Measurements from ENCODE around the gene KRTDAP.
A peak's percentile ranks its signal among the peaks of the same experiment; 100 is the strongest.
"Not testable (repeated sequence)": the region's sequence is repeated elsewhere in the genome, so short reads cannot be mapped to it uniquely, and the experiment has no call there.

The KRTDAP gene

GRCh38 chr19:35483089-35483488 lies 7.2 kb downstream of the KRTDAP start:
- DNase-seq: no peak

DNA sequence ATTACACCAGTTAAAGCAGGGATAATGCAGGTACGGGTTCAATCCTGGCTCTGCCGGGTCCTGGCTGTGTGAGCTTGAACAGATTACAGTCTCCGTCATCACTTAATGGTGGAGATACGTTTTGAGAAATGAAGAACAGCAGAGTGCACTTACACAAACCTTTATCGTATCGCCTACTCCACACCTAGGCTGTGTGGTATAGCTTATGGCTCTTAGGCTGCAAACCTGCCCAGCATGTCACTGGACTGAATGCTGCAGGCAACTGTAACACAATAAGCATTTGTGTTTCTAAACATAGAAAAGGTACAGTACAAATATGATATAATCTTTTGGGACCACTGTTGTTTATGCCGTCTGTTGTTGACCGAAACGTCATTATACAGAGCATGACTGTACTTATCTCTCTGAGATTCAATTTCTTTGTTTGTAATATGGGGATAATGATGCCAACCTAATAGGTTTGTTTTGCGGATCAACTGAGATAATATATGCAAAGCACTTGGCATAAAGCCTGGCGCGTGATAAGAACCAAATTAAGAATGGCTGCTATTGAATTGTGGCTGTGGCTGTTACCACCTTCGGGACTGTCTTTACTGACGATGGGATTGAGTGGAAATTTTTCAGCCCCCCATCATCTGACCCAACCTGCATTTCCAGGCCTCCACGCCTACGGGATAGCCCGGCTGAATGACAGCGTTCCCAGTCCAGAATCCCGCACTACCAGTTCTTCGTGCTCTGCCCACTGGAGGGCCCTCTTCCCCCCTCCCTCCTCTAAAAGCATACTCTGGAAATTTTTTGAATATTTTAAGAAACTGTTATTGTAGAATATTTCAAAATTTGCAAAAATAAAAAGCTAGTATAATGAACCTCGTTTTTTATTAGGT lies 11.2 kb downstream of the KRTDAP start:
- DNase-seq: no peak

- DNase-seq: no peak
Measured at GRCh38 chr19:35476149-35476548, 14.1 kb downstream of the KRTDAP start.

DNA sequence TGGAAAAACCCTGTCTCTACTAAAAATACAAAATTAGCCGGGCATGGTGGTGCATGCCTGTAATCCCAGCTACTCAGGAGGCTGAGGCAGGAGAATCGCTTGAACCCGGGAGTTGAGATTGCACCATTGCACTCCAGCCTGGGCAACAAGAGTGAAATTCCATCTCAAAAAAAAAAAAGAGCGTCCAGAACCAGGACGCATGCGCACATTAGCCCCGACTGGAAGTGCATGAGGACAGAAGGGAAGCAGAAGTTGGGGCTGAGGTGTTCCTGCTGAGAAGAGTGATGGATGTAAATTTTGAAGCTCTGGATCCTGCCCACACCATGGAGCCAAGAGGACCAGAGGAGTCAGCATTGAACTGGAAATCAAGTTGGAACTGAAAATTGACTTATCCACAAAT lies 15.7 kb downstream of the KRTDAP start:
- DNase-seq: not testable (repeated sequence)

DNA sequence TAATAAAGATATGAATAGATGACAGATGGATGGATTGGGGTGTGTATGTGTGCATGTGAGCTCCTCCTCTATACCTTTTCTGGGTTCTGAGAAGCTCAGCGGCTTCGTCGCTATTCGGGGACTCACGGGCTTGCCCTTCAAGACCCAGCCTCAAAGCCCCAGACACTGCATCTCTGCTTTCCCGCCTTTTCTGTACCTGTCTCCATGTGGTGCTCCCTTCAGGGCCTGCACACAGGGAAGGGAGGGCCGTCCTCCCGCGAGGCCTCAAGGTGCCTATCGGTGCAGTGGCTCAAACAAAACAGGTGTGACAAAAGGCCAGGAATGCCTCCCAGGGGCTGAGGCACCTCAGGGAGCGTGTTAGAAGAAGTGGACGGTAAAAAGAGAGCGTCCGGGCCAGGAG lies 16.2 kb downstream of the KRTDAP start:
- DNase-seq: no peak

DNA sequence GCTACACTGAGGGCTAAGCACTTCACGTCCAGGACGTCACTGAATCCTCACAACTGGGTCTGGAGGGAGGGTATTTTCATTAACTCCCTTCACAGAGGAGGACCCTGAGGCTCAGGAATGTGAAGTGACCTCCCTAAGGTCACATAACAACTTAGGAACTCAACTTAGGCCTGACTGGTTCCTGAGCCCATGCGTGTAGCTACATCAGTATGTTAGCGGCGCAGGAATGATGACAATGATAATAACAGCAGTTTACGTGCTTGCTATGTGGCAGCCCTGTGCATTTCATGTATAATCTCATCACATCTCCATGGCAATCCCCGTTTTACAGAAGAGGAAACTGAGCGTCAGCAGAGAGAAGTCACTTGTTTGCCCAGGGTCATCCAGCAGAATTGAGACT lies 18.3 kb downstream of the KRTDAP start:
- DNase-seq: no peak

DNA sequence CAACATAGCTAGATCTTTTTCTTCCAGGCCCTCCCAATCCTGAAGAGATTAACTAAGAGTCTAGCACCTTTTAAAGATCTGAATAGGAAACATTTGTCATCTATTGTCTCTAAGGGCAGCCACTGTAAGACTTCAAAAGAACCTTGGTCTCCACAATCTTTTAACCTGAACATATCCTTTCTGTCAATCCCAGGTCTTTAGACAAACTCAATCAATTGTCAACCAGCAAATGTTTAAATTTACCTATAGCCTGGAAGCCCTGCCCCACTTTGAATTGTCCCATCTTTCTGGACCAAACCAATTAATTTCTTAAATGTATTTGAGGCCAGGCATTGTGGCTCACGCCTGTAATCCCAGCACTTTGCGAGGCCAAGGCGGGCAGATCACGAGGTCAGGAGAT lies 19.2 kb downstream of the KRTDAP start:
- not testable (repeated sequence) for DNase-seq

- no peak for DNase-seq
Measured at GRCh38 chr19:35470128-35470527, 20.1 kb downstream of the KRTDAP start.

- peak; percentile 72 for DNase-seq
Measured at GRCh38 chr19:35468637-35469036, 21.6 kb downstream of the KRTDAP start.

DNA sequence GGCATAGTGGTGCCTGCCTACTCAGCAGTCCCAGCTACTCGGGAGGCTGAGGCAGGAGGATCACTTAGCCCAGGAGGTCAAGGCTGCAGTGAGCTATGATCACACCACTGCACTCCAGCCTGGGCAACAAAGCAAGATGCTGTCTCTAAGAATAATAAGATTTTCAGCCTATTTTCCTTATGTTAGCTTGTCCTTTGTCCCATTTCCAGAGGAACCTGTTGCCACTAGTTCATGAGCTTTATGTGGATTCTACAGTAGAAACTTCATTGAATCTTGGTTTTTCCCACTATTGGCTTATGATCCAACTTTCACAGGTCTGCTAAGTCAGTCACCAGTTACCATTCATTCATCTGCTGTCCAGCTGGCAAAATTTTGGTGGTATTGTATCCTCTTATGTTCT lies 24.0 kb downstream of the KRTDAP start:
- no peak for DNase-seq

DNA sequence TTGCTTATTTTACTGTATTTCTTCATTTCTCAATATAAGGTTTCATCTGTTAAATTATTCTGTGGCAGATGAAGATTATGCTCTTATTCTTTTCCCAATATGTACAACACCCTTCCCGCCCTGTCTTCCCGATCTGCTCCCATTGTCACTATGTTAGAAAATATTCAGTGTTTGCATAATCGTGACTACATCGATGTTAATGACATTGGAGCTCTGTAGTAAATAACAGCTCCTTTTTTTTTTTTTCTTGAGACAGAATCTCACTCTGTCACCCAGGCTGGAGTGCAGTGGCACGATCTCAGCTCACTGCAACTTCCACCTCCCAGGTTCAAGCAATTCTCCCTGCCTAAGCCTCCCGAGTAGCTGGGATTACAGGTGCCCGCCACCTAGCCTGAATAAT lies 27.3 kb downstream of the KRTDAP start:
- not testable (repeated sequence) for DNase-seq

DNA sequence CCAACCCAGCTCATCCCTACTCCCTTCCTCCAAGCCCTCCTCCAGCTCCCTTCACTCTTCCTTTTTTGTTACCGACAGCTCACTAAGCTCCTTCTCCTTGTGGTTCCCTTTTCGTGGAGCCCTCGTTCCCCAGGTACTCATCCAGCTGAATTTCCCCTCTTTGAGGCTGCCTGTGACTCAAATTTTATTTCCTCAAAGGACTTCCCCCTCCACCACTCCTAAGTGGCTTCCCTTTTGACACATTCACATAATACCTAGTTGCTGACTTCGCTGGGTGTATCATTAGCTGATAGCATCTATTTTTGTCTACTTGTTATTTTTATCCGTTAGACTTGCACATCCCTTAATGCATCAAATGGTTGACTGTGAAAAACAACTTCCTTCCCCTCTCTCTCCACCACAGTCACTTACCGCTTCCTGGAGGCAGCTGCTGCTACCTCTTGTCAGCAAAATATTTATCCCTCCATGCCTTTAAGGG lies 27.7 kb downstream of the KRTDAP start:
- peak; percentile 14 for DNase-seq

DNA sequence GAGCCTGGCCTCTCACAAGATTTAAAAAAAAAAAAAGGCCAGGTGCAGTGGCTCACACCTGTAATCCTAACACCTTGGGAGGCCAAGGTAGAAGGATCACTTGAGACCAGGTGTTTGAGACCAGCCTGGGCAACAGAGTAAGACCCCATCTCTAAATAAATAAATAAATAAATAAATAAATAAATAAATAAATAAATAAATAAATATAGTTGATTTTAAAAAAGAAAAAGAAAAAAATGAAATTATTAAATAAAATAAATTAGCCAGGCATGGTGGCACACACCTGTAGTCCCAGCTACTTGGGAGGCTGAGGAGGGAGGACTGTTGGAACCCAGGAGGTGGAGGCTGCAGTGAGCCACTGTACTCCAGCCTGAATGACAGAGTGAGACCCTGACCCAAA lies 28.5 kb downstream of the KRTDAP start:
- not testable (repeated sequence) for DNase-seq

- DNase-seq: no peak
Measured at GRCh38 chr19:35461060-35461459, 29.2 kb downstream of the KRTDAP start.

- no peak for DNase-seq
Measured at GRCh38 chr19:35460608-35461007, 29.7 kb downstream of the KRTDAP start.

DNA sequence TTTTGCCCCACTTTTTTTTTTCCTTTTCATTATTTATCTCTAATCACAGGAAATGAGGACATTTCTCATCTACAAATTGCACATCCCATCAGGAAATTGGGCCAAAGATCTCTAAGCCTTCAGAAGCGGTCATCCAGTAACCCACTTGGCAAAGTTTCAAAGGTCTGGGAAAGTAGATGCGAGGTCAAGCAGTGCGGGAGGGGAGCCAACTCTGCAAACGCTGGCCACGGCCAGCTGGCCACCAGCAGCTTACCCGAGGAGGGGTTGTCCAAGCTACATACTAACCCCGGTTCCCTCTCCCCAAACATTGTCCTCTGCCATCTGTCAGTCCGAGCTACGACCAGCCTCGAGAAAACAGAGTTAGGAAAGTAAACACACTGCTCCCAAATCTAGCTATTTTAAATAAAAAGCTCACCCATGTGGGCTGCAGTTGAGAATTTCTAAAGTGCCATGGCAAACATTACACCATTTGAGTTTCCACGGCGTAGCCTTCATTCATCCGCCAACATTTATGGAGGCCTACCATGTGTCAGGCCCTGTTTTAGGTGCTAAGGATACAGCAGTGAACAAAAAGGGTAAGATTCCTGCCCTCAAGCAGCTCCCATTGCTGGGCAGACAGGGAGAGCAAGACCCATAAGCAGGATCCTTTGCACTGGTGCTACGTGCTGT lies 30.7 kb downstream of the KRTDAP start:
- DNase-seq: no peak

- no peak for DNase-seq
Measured at GRCh38 chr19:35458731-35459391, 31.4 kb downstream of the KRTDAP start.

GRCh38 chr19:35458192-35458591 lies 32.1 kb downstream of the KRTDAP start:
- DNase-seq: no peak

GRCh38 chr19:35457173-35457572 lies 33.1 kb downstream of the KRTDAP start:
- DNase-seq: no peak

DNA sequence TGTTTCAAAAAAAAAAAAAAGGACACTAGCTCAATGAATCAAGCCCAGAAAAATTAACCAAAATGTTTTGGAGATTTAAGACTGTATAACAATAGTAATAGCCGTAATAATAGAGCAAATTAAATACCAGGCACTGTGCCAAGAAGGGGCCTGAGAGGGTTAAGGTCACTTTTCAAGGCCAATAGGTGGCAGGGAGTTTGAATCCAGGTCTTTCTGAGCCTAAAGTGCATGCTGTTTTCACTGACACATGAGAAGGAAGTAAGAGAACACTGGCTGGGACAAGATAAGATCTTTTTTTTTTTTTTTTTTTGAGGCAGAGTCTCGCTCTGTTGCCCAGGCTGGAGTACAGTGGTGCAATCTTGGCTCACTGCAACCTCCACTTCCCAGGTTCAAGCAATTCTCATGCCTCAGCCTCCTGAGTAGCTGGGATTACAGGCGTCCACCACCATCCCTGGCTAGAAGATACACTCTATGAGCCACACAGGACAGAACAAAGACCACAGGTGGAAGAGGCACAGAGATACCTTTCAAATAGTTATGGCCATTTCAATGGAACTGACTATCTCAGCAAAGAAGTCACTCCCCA lies 34.6 kb downstream of the KRTDAP start:
- no peak for DNase-seq

DNA sequence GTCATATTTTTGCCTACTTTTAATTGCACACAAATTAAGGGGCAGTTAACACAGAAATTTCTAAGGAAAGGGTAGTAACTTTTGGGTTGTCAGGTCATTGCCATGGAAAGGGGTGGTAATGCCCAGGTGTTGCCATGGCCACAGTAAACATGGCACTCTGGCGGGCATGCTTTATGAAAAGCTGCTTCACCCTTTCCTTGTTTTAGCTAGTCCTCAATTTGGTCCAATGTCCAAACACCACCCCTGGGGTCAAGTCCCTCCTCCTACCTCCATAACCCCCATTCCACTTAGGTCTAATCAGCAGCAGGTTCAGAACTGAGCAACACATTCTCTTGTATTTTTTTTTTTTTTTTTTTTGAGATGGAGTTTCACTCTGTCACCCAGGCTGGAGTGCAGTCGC lies 35.6 kb downstream of the KRTDAP start:
- DNase-seq: no peak

GRCh38 chr19:35451338-35452096 lies 38.7 kb downstream of the KRTDAP start:
- DNase-seq: no peak

Measured in hematopoietic multipotent progenitor cell treated with erythropoietin and hydrocortisone succinate and interleukin-3 and kit ligand, for 8 days (in vitro differentiated cells).